HepG2 (cell line): ENCODE measurements around the gene FBXO10. TPM values are rescaled to one million over a fixed set of nuclear protein-coding genes. Genes with fewer than 3 reads are reported as not detected.

Experiments used
- ATAC-seq: fragments of 200-7000 bp; cut with Tn5 transposase; 3 replicates; pipeline ENCODE4 v1.9.1; 2020; ENCODE audit warnings: mild to moderate bottlenecking, moderate library complexity
- BruUV-seq: library from RNA; stranded (reverse); fragments of 400-500 nt; replicated peaks from 2 replicates; lab custom pipeline; 2021; lab: Mats Ljungman, UMichigan
- CTCF ChIA-PET: fragments of 300-600 bp; formaldehyde crosslinking; extraction: SDS; loops from one replicate; lab custom pipeline; 2021; ENCODE audit warnings: low total read pairs, inconsistent platforms, low intra/inter-chr PET ratio; lab: Yijun Ruan, JAX
- POLR2A ChIA-PET: fragments of 350-600 bp; sonication (Branson Sonifier 250); formaldehyde crosslinking; loops from one replicate; lab custom pipeline; 2020; ENCODE audit warnings: antibody characterized with exemption, inconsistent platforms; lab: Yijun Ruan, JAX
- DNase-seq: peaks from one replicate; pipeline ENCODE4 v3.0.0-alpha.2; 2015; ENCODE audit warnings: low spot score
- FAIRE-seq: peaks from 3 replicates; lab custom pipeline; 2011; peaks lifted over from hg19 to GRCh38; lab: Jason Lieb, UNC
- H2AFZ ChIP-seq: one replicate; pipeline ENCODE4 v1.6.1; 2011; ENCODE audit warnings: low read length, inconsistent platforms
- H3K27ac ChIP-seq: fragments of 300-600 bp; 3 replicates; pipeline ENCODE4 v1.8.0; 2011; ENCODE audit warnings: mixed run types, mild to moderate bottlenecking, mixed read lengths, low read length, inconsistent platforms; ENCODE audit not compliant: insufficient read depth; ENCODE audit errors: extremely low read length
- H3K27me3 ChIP-seq, 2 experiments: fragments of 200-600 bp in 1 of 2; 2 replicates in 1 of 2; 3 replicates in 1 of 2; pipeline versions ENCODE4 v1.6.0 to v1.8.0; 2011; ENCODE audit warnings: low read length in 2 of 2, mild to moderate bottlenecking in 2 of 2, moderate library complexity in 2 of 2, inconsistent platforms in 1 of 2; ENCODE audit not compliant: insufficient read depth in 2 of 2, control insufficient read depth in 1 of 2
- H3K36me3 ChIP-seq, 2 experiments: fragments of 200-600 bp in 1 of 2; replicated peaks in 1 of 2; 2 replicates in 1 of 2; 3 replicates in 1 of 2; pipeline versions ENCODE4 v1.5.1 to v1.8.0; 2011; ENCODE audit warnings: low read length in 2 of 2, inconsistent platforms in 1 of 2; ENCODE audit not compliant: insufficient read depth in 2 of 2, control insufficient read depth in 1 of 2
- H3K4me1 ChIP-seq: 2 replicates; pipeline ENCODE4 v1.5.1; 2012; ENCODE audit warnings: low read length, inconsistent platforms; ENCODE audit not compliant: insufficient read depth
- H3K4me2 ChIP-seq: 2 replicates; pipeline ENCODE4 v1.6.0; 2011; ENCODE audit warnings: low read depth, low read length, inconsistent platforms
- H3K4me3 ChIP-seq, 3 experiments: fragments of 200-600 bp in 1 of 3; sonication (generic), shearing (Covaris generic) in 1 of 3; replicated peaks in 1 of 3; 2 replicates each; pipeline ENCODE4 v1.5.1; 2011 to 2016; ENCODE audit warnings: low read length in 3 of 3, inconsistent platforms in 2 of 3, low read depth in 2 of 3, mild to moderate bottlenecking in 2 of 3, control low read depth in 1 of 3, mixed read lengths in 1 of 3; ENCODE audit not compliant: insufficient read depth in 1 of 3
- H3K79me2 ChIP-seq: one replicate; pipeline ENCODE4 v1.6.1; 2011; ENCODE audit warnings: low read length, inconsistent platforms; ENCODE audit not compliant: insufficient read depth
- H3K9ac ChIP-seq: 2 replicates; pipeline ENCODE4 v1.6.0; 2011; ENCODE audit warnings: mild to moderate bottlenecking, low read depth, low read length, inconsistent platforms; ENCODE audit not compliant: insufficient read depth
- H3K9me3 ChIP-seq: 2 replicates; pipeline ENCODE4 v1.5.1; 2012; ENCODE audit warnings: mild to moderate bottlenecking, low read length
- H4K20me1 ChIP-seq: 2 replicates; pipeline ENCODE4 v1.6.0; 2011; ENCODE audit warnings: inconsistent platforms, mild to moderate bottlenecking, low read length, moderate library complexity; ENCODE audit not compliant: insufficient read depth
- ASH2L ChIP-seq: fragments of 300-600, 200-600 bp; sonication (generic); IDR thresholded peaks from 2 replicates; pipeline ENCODE4 v1.7.0; 2017; ENCODE audit warnings: low read depth, mild to moderate bottlenecking, moderate library complexity, mixed read lengths, low read length; ENCODE audit not compliant: insufficient read length
- CEBPB ChIP-seq: IDR thresholded peaks from 2 replicates; pipeline ENCODE4 v1.6.1; 2011; ENCODE audit warnings: low read depth, low read length, improper control_type of control experiment, borderline replicate concordance
- ERF ChIP-seq: IDR thresholded peaks from 2 replicates; pipeline ENCODE4 v1.6.1; 2018; ENCODE audit warnings: missing biosample characterization, missing genetic modification reagents
- HNF1A ChIP-seq, 2 experiments: sonication (generic) in 1 of 2; formaldehyde crosslinking in 1 of 2; IDR thresholded peaks; 2 replicates each; pipeline versions ENCODE4 v1.4.0 to v1.6.1; 2016 to 2020; ENCODE audit warnings: borderline replicate concordance in 1 of 2, low read depth in 1 of 2, mild to moderate bottlenecking in 1 of 2, missing genetic modification reagents in 1 of 2
- RARG ChIP-seq: sonication (generic); formaldehyde crosslinking; IDR thresholded peaks from 2 replicates; pipeline ENCODE4 v1.4.0; 2020; ENCODE audit warnings: low read depth, mild to moderate bottlenecking, missing genetic modification reagents
- SIX1 ChIP-seq: sonication (generic); formaldehyde crosslinking; IDR thresholded peaks from 2 replicates; pipeline ENCODE4 v1.4.0; 2020; ENCODE audit warnings: missing genetic modification reagents, borderline replicate concordance
- SPEN ChIP-seq: sonication (generic); formaldehyde crosslinking; IDR thresholded peaks from 2 replicates; pipeline ENCODE4 v1.5.1; 2020; ENCODE audit warnings: low read depth, mild to moderate bottlenecking, missing genetic modification reagents
- ZBTB7B ChIP-seq: sonication (generic); formaldehyde crosslinking; IDR thresholded peaks from 2 replicates; pipeline ENCODE4 v1.4.0; 2020; ENCODE audit warnings: missing genetic modification reagents
- ZNF44 ChIP-seq: sonication (generic); formaldehyde crosslinking; IDR thresholded peaks from 2 replicates; pipeline ENCODE4 v1.5.1; 2020; ENCODE audit warnings: mild to moderate bottlenecking, missing genetic modification reagents
- WGBS: methylation state at CpG from one replicate; pipeline ENCODE4 v1.1.6; 2017; ENCODE audit warnings: low lambda C conversion rate; 5-methylcytosine and 5-hydroxymethylcytosine counted together
- in situ Hi-C: cut with HindIII; loops from 2 replicates; pipeline ENCODE4 v1.10.0; 2017; ENCODE audit warnings: low pct_unique_long_range_greater_than_20kb; ENCODE audit not compliant: extremely low pct_ligation_motif_present
- intact Hi-C: fragments of 100-400 bp; cut with micrococcal nuclease; formaldehyde crosslinking; loops from one replicate; pipeline ENCODE4 v1.10.0; 2022; ENCODE audit not compliant: unreplicated experiment
- polyA plus RNA-seq, 8 experiments: library from polyadenylated mRNA; depleted of rRNA in 3 of 8; stranded (reverse) in 7 of 8; unstranded in 1 of 8; fragments of >200 nt; fragmentation: Illumina TruSeq in 4 of 8; extraction: Trizol in 4 of 8; gene quantifications; 2 replicates each; pipeline versions ENCODE4 v1.2.1 to v1.2.3, GENCODE V29; 2011 to 2016; ENCODE audit warnings: low read depth in 4 of 8, missing spikeins in 1 of 8, mixed read lengths in 1 of 8; ENCODE audit not compliant: insufficient read depth in 1 of 8
- total RNA-seq, 5 experiments: library from RNA; depleted of rRNA; stranded (reverse); fragments of >200 nt; fragmentation: Illumina TruSeq; extraction: Trizol; gene quantifications; 2 replicates each; pipeline ENCODE4 v1.2.3, GENCODE V29; 2016; ENCODE audit warnings: low read depth in 1 of 5

The FBXO10 gene
- total and polyA plus RNA-seq, 2 of the 13 experiments (the other 11 are each of a cell fraction or from before 2014, with no cell fraction given): 3.1 to 5.1 TPM

GRCh38 chr9:37562826-37563225 is 13.4 kb downstream of the FBXO10 start:
- Histone ChIP-seq H3K4me2 (no peak overlapping the region), H3K79me2 (no peaks in the 10 kb centered on the region), H3K27ac (no peak overlapping the region), H3K4me3 (no peak overlapping the region), H3K9ac (no peak overlapping the region), H3K4me1 (peaks cover 2% of the 10 kb centered on the region; the same call in 1 of the 2 replicates), H4K20me1 (no peaks in the 10 kb centered on the region), H3K27me3 (no peaks in the 10 kb centered on the region), H3K36me3 (no peaks in the 10 kb centered on the region; a peak in 1 of 5 replicates), H3K9me3 (peaks cover 11% of the 10 kb centered on the region), H2AFZ (no peak overlapping the region)
- 91% methylated on average over 1 of the region's 1 CpG for WGBS
- FAIRE-seq: no peak
- POLR2A ChIA-PET: no interaction called here
- ATAC-seq: no peak
- DNase-seq: no peak
- BruUV-seq: no TSS peak
- in situ Hi-C loops (no loop called here), intact Hi-C loops (no loop called here)
- no peak for TF ChIP-seq ERF (CRISPR knock-in tag)
- no peak for TF ChIP-seq SPEN (CRISPR knock-in tag)
- no peak for TF ChIP-seq HNF1A (IDR thresholded peaks at IDR 0.05; ENCODE audit: low read depth)
- TF ChIP-seq HNF1A (CRISPR knock-in tag; IDR thresholded peaks at IDR 0.05; ENCODE audit: borderline replicate concordance): no peak
- CTCF ChIA-PET: no interaction called here

- intact Hi-C loops (no loop called here), in situ Hi-C loops (no loop called here)
- H3K27me3 ChIP-seq: no peaks in the 10 kb centered on the region
- POLR2A ChIA-PET: no interaction called here
- DNase-seq: no peak
- no peak overlapping the region for H3K4me3 ChIP-seq
- no peak overlapping the region for H2AFZ ChIP-seq
- no peaks in the 10 kb centered on the region for H3K79me2 ChIP-seq
- BruUV-seq: no TSS peak
- no peak for ATAC-seq
- no peak overlapping the region for H3K9ac ChIP-seq
- TF ChIP-seq ZBTB7B (CRISPR knock-in tag) (no peak), CEBPB (no peak), RARG (no peak), SIX1 (no peak), ASH2L (no peak), ZNF44 (CRISPR knock-in tag) (no peak)
- TF ChIP-seq, all 625 proteins: peak for 0
- FAIRE-seq: no peak
- CTCF ChIA-PET: no interaction called here
- Histone ChIP-seq H4K20me1 (no peaks in the 10 kb centered on the region), H3K4me2 (no peak overlapping the region), H3K27ac (no peak overlapping the region), H3K36me3 (no peaks in the 10 kb centered on the region; a peak in 1 of 5 replicates), H3K4me1 (peaks cover 8% of the 10 kb centered on the region; the same call in 1 of the 2 replicates), H3K9me3 (peaks cover 11% of the 10 kb centered on the region)
- WGBS: 73% methylated on average over 2 of the region's 2 CpGs
Observed at GRCh38 chr9:37561682-37562081, 14.5 kb downstream of the FBXO10 start.
